K562 (cell line): ENCODE measurements around the gene CNTN4. TPM values are rescaled to one million over a fixed set of nuclear protein-coding genes. Genes with fewer than 3 reads are reported as not detected.

Source experiments
- ATAC-seq: fragments of 200-7000 bp; cut with Tn5 transposase; 3 replicates; pipeline ENCODE4 v1.9.1; 2020; ENCODE audit warnings: moderate library complexity
- BruUV-seq: library from RNA; stranded (reverse); fragments of 400-500 nt; replicated peaks from 2 replicates; lab custom pipeline; 2021; lab: Mats Ljungman, UMichigan
- CTCF ChIA-PET: fragments of 300-600 bp; formaldehyde crosslinking; extraction: SDS; loops from one replicate; lab custom pipeline; 2021; ENCODE audit warnings: low intra/inter-chr PET ratio; lab: Yijun Ruan, JAX
- POLR2A ChIA-PET: fragments of 300-600, 350-650 bp; sonication (Branson Sonifier 250); formaldehyde crosslinking; extraction: SDS; loops from one replicate; lab custom pipeline; 2021; ENCODE audit warnings: antibody characterized with exemption, inconsistent platforms; lab: Yijun Ruan, JAX
- DNase-seq, 4 experiments: peaks; one replicate each; pipeline versions ENCODE4 v3.0.0 to v3.0.0-alpha.2; 2011 to 2018; ENCODE audit warnings: low spot score in 3 of 4, mixed read lengths in 3 of 4; ENCODE audit errors: extremely low read depth in 1 of 4
- FAIRE-seq: peaks from 2 replicates; lab custom pipeline; 2011; peaks lifted over from hg19 to GRCh38; lab: Jason Lieb, UNC
- H2AFZ ChIP-seq: 2 replicates; pipeline ENCODE4 v1.6.0; 2011; ENCODE audit warnings: low read depth, low read length, control low read depth, inconsistent platforms
- H3K27ac ChIP-seq: fragments of 200-600 bp; 3 replicates; pipeline ENCODE4 v1.8.0; 2011; ENCODE audit warnings: low read depth, mild to moderate bottlenecking, control low read depth, inconsistent platforms, low read length, moderate library complexity, mixed read lengths; ENCODE audit errors: extremely low read depth
- H3K27me3 ChIP-seq, 2 experiments: fragments of 300-600 bp in 1 of 2; 2 replicates in 1 of 2; 3 replicates in 1 of 2; pipeline versions ENCODE4 v1.6.0 to v1.8.0; 2011; ENCODE audit warnings: inconsistent platforms in 2 of 2, low read length in 2 of 2, mild to moderate bottlenecking in 1 of 2, mixed read lengths in 1 of 2, moderate library complexity in 1 of 2; ENCODE audit not compliant: control insufficient read depth in 2 of 2, insufficient read depth in 2 of 2
- H3K36me3 ChIP-seq: fragments of 300-600 bp; 3 replicates; pipeline ENCODE4 v1.8.0; 2011; ENCODE audit warnings: mild to moderate bottlenecking, low read length, inconsistent platforms; ENCODE audit not compliant: control insufficient read depth, insufficient read depth
- H3K4me1 ChIP-seq, 2 experiments: fragments of 200-600 bp in 1 of 2; replicated peaks in 1 of 2; 2 replicates in 1 of 2; 3 replicates in 1 of 2; pipeline versions ENCODE4 v1.5.1 to v1.8.0; 2011; ENCODE audit warnings: inconsistent platforms in 2 of 2, low read length in 2 of 2, mild to moderate bottlenecking in 1 of 2, mixed read lengths in 1 of 2, moderate library complexity in 1 of 2; ENCODE audit not compliant: control insufficient read depth in 2 of 2, insufficient read depth in 2 of 2
- H3K4me2 ChIP-seq: 2 replicates; pipeline ENCODE4 v1.6.1; 2011; ENCODE audit warnings: low read length, control low read depth, inconsistent platforms, mixed read lengths; ENCODE audit not compliant: insufficient read depth
- H3K4me3 ChIP-seq: fragments of 200-600 bp; sonication (generic), shearing (Covaris generic); 2 replicates; pipeline ENCODE4 v1.5.1; 2016; ENCODE audit warnings: control low read depth, inconsistent platforms
- H3K79me2 ChIP-seq: fragments of 200-600 bp; 3 replicates; pipeline ENCODE4 v1.8.0; 2011; ENCODE audit warnings: low read length, inconsistent platforms; ENCODE audit not compliant: control insufficient read depth, insufficient read depth
- H3K9ac ChIP-seq, 2 experiments: 2 replicates each; pipeline versions ENCODE4 v1.6.0 to v1.6.1; 2011; ENCODE audit warnings: low read depth in 2 of 2, low read length in 2 of 2, control low read depth in 1 of 2, inconsistent platforms in 1 of 2, mild to moderate bottlenecking in 1 of 2, mixed read lengths in 1 of 2; ENCODE audit not compliant: insufficient read depth in 1 of 2
- H3K9me1 ChIP-seq: one replicate; pipeline ENCODE4 v1.6.0; 2011; ENCODE audit warnings: inconsistent platforms, mild to moderate bottlenecking, low read length, moderate library complexity; ENCODE audit not compliant: control insufficient read depth, insufficient read depth
- H3K9me3 ChIP-seq: replicated peaks from 2 replicates; pipeline ENCODE4 v1.5.1; 2011; ENCODE audit warnings: low read depth, low read length, inconsistent platforms; ENCODE audit not compliant: control insufficient read depth, insufficient read depth
- H4K20me1 ChIP-seq: replicated peaks from 2 replicates; pipeline ENCODE4 v1.6.1; 2011; ENCODE audit warnings: low read length, inconsistent platforms, mixed read lengths; ENCODE audit not compliant: control insufficient read depth, insufficient read depth
- DDX20 ChIP-seq: fragments of 450-650 bp; IDR thresholded peaks from 2 replicates; pipeline ENCODE4 v1.6.1; 2016; ENCODE audit warnings: missing genetic modification characterization, low read depth, mild to moderate bottlenecking, missing compliant biosample characterization, moderate library complexity
- SMARCC2 ChIP-seq: fragments of 450-650 bp; IDR thresholded peaks from 2 replicates; pipeline ENCODE4 v1.6.1; 2017; ENCODE audit warnings: antibody characterized with exemption, moderate library complexity, mild to moderate bottlenecking, low read depth
- ZBTB17 ChIP-seq: fragments of 450-650 bp; formaldehyde crosslinking; IDR thresholded peaks from 2 replicates; pipeline ENCODE4 v1.4.0; 2020; ENCODE audit warnings: mild to moderate bottlenecking
- ZEB2 ChIP-seq: fragments of 450-650 bp; IDR thresholded peaks from 2 replicates; pipeline ENCODE4 v1.6.1; 2016
- WGBS: fragments of 100-300 bp; shearing (Covaris generic); methylation state at CpG from one replicate; pipeline ENCODE4 v1.1.6; 2016; ENCODE audit warnings: low coverage, mixed read lengths; ENCODE audit not compliant: insufficient coverage; ENCODE audit errors: missing lambda C conversion rate; 5-methylcytosine and 5-hydroxymethylcytosine counted together
- in situ Hi-C: fragments of 300-500 bp; cut with MboI; formaldehyde crosslinking; loops from 4 replicates; pipeline ENCODE4 v1.15.0; 2018; ENCODE audit warnings: inconsistent platforms, mixed read lengths
- intact Hi-C: fragments of 100-400 bp; cut with micrococcal nuclease; formaldehyde crosslinking; loops from 2 replicates; pipeline ENCODE4 v1.14.2; 2022
- polyA plus RNA-seq, 8 experiments: library from polyadenylated mRNA; depleted of rRNA in 4 of 8; stranded (reverse) in 5 of 8; unstranded in 3 of 8; fragments of >200 nt; fragmentation: Nextera tagmentation in 2 of 8; fragmentation: Illumina TruSeq in 1 of 8; extraction: Ambion mirVana in 2 of 8; extraction: Trizol in 1 of 8; gene quantifications; 2 replicates each; pipeline versions ENCODE4 v1.2.1 to v1.2.3, GENCODE V29; 2011 to 2014; ENCODE audit warnings: inconsistent platforms in 1 of 8, missing spikeins in 1 of 8
- total RNA-seq, 7 experiments: library from RNA; depleted of rRNA in 6 of 7; stranded (reverse); fragments of >200 nt in 6 of 7; fragmentation: Illumina TruSeq in 2 of 7; extraction: Trizol in 2 of 7; gene quantifications; 2 replicates each; pipeline versions ENCODE4 v1.2.1 to v1.2.3, GENCODE V29; 2011 to 2021; ENCODE audit warnings: low replicate concordance in 1 of 7
- TF ChIP-seq, protein P1 (sequence below): IDR thresholded peaks from 3 replicates; pipeline ENCODE4 v1.6.1; 2011; ENCODE audit warnings: borderline replicate concordance, mild to moderate bottlenecking; ENCODE audit not compliant: insufficient read length, insufficient read depth
- TF ChIP-seq, protein P2 (sequence below): fragments of 200-400 bp; formaldehyde crosslinking; IDR thresholded peaks from 2 replicates; pipeline ENCODE4 v1.6.1; 2017; ENCODE audit warnings: mild to moderate bottlenecking, low read depth, low read length, moderate library complexity

CNTN4 gene
- total and polyA plus RNA-seq, 9 of the 15 experiments (the other 6 are each of a cell fraction or from before 2014, with no cell fraction given): not detected

DNA sequence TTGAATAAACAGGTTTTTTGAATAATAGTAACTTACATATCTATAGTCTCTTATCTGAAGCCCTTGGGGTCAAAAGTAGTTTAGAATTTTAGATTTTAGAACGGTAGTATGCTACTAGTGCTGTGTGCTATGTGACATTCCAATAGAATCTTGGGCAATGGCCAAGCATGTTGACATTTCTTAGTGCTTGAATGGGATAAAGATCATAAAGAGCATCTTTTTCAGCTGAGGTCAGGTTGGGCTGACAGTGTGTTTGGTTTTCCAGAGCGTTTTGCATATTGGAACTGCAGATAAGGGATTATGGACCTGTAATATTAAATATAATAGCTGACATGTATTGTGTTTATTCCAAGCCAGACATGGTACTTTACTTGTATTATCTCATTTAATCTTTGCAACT lies 32.1 kb downstream of the CNTN4 start:
- no peak for TF ChIP-seq DDX20
- TF ChIP-seq, protein P1, sequence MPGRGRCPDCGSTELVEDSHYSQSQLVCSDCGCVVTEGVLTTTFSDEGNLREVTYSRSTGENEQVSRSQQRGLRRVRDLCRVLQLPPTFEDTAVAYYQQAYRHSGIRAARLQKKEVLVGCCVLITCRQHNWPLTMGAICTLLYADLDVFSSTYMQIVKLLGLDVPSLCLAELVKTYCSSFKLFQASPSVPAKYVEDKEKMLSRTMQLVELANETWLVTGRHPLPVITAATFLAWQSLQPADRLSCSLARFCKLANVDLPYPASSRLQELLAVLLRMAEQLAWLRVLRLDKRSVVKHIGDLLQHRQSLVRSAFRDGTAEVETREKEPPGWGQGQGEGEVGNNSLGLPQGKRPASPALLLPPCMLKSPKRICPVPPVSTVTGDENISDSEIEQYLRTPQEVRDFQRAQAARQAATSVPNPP: no peak
- TF ChIP-seq, protein P2, sequence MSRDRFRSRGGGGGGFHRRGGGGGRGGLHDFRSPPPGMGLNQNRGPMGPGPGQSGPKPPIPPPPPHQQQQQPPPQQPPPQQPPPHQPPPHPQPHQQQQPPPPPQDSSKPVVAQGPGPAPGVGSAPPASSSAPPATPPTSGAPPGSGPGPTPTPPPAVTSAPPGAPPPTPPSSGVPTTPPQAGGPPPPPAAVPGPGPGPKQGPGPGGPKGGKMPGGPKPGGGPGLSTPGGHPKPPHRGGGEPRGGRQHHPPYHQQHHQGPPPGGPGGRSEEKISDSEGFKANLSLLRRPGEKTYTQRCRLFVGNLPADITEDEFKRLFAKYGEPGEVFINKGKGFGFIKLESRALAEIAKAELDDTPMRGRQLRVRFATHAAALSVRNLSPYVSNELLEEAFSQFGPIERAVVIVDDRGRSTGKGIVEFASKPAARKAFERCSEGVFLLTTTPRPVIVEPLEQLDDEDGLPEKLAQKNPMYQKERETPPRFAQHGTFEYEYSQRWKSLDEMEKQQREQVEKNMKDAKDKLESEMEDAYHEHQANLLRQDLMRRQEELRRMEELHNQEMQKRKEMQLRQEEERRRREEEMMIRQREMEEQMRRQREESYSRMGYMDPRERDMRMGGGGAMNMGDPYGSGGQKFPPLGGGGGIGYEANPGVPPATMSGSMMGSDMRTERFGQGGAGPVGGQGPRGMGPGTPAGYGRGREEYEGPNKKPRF: no peak
- TF ChIP-seq SMARCC2: no peak
- no peak for TF ChIP-seq ZEB2
- TF ChIP-seq ZBTB17 (CRISPR knock-in tag): no peak
- DNase-seq: no peak
- Histone ChIP-seq H3K27me3 (no peaks in the 10 kb centered on the region), H3K4me1 (no peaks in the 10 kb centered on the region), H3K79me2 (no peaks in the 10 kb centered on the region), H3K27ac (no peak overlapping the region), H2AFZ (no peak overlapping the region), H3K4me2 (no peak overlapping the region), H3K9ac (no peak overlapping the region), H3K9me1 (no peaks in the 10 kb centered on the region), H3K9me3 (no peaks in the 10 kb centered on the region; the same call in none of the 2 replicates), H3K36me3 (no peaks in the 10 kb centered on the region), H4K20me1 (no peaks in the 10 kb centered on the region), H3K4me3 (no peak overlapping the region)
- CTCF ChIA-PET: no interaction called here
- 0% methylated on average over 2 of the region's 2 CpGs for WGBS
- intact Hi-C loops: no loop called here
- POLR2A ChIA-PET: no interaction called here
- no TSS peak for BruUV-seq
- in situ Hi-C loops: no loop called here
- no peak for FAIRE-seq
- ATAC-seq: no peak
